ENCODE data around the gene CCN5. TPM values are rescaled to one million over a fixed set of nuclear protein-coding genes. Genes with fewer than 3 reads are reported as not detected.

The CCN5 gene
- total and polyA plus RNA-seq, 2 of the 13 experiments (the other 11 are each of a cell fraction or from before 2014, with no cell fraction given), result 0.12 TPM; not detected in 1

- no peak for TF ChIP-seq KIAA2018 (CRISPR knock-in tag; IDR thresholded peaks at IDR 0.05; ENCODE audit: borderline replicate concordance)
- TF ChIP-seq GLI4 (CRISPR knock-in tag; IDR thresholded peaks at IDR 0.05; ENCODE audit: borderline replicate concordance), result no peak
- TF ChIP-seq ZNF281 (CRISPR knock-in tag; IDR thresholded peaks at IDR 0.05; ENCODE audit: borderline replicate concordance), result no peak
- no peak for TF ChIP-seq ZNF749 (CRISPR knock-in tag; IDR thresholded peaks at IDR 0.05; ENCODE audit: borderline replicate concordance)
- TF ChIP-seq CC2D1A (CRISPR knock-in tag; IDR thresholded peaks at IDR 0.05), result no peak
Observed at GRCh38 chr20:44714102-44714700, 968 bp upstream of the CCN5 start (continued).
